Choroid plexus epithelial cell (primary cell): Measurements from ENCODE around the gene GSTM2.

Experiments
- DNase-seq: peaks from one replicate; pipeline ENCODE4 v3.0.0-alpha.2; 2010; ENCODE audit warnings: low read depth
- H3K4me3 ChIP-seq: 2 replicates; pipeline ENCODE4 v1.5.1; 2011; ENCODE audit warnings: low read depth, mild to moderate bottlenecking, control low read depth, low read length, moderate library complexity
- TF ChIP-seq, protein P1 (sequence below): conservative IDR thresholded peaks from 2 replicates; pipeline ENCODE4 v1.5.1; 2011; ENCODE audit warnings: low read depth, mild to moderate bottlenecking, control low read depth, inconsistent platforms, low read length, moderate library complexity

GSTM2 gene

DNA sequence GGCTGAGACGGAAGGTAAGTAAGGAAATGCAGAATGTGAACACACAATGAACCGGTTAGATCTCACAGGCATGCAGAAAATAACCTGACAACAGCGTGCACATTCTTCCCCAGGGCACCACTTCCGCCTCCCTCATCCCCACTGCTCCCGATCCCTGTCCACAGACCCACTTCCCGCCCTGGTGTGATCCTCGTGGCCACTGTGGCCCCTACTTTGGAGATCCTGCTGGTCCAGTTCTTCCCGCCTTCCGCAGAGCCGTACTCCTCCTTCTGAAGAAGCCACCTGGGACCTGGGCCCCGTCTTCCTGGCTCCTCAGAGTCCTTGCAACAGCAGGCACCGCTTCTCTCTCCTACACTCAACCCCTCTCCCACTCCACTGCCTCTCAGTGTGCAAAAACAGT lies 13.3 kb upstream of the GSTM2 start:
- no peak for DNase-seq
- TF ChIP-seq, protein P1, sequence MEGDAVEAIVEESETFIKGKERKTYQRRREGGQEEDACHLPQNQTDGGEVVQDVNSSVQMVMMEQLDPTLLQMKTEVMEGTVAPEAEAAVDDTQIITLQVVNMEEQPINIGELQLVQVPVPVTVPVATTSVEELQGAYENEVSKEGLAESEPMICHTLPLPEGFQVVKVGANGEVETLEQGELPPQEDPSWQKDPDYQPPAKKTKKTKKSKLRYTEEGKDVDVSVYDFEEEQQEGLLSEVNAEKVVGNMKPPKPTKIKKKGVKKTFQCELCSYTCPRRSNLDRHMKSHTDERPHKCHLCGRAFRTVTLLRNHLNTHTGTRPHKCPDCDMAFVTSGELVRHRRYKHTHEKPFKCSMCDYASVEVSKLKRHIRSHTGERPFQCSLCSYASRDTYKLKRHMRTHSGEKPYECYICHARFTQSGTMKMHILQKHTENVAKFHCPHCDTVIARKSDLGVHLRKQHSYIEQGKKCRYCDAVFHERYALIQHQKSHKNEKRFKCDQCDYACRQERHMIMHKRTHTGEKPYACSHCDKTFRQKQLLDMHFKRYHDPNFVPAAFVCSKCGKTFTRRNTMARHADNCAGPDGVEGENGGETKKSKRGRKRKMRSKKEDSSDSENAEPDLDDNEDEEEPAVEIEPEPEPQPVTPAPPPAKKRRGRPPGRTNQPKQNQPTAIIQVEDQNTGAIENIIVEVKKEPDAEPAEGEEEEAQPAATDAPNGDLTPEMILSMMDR, result no peak
- H3K4me3 ChIP-seq, result no peak overlapping the region

DNA sequence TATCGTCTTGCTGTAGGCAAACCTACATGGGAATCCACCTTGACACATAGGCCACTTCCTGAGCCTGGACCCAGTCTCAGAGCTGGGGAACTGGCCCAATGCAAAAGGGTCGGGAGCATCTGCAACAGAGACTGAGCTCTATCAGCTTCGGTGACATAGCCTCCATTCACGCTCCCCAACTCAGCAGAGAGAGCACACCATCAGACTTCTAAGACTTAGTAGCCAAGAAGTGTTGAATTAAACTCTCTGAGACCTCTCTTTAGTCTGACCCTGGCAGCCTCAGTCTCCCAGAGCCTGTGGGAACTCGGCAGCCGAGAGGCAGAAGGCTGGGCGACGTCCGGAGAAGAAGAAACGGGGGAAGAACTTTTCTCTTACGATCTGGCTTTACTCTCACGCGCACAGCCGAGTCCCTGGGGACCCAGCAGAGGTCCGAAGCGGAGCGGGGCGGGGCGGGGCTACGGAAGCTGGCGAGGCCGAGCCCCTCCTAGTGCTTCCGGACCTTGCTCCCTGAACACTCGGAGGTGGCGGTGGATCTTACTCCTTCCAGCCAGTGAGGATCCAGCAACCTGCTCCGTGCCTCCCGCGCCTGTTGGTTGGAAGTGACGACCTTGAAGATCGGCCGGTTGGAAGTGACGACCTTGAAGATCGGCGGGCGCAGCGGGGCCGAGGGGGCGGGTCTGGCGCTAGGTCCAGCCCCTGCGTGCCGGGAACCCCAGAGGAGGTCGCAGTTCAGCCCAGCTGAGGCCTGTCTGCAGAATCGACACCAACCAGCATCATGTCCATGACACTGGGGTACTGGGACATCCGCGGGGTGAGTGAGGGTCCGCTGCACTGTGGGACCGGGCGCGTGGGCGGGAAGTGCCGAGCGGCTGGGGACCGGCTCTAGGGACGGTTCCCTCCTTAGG lies 12.0 kb upstream of the GSTM2 start, which contains the start of gene GSTM4:
Gene GSTM4, plus strand, starts transcription at position 485 of the 905 bp plus-strand sequence. Its CDS starts 291 bp downstream, at position 776.
- TF ChIP-seq, protein P1, result peak; percentile 23
- peak within 1 kb of the TSS; percentile 82 for H3K4me3 ChIP-seq
- DNase-seq, result peak; percentile 76

DNA sequence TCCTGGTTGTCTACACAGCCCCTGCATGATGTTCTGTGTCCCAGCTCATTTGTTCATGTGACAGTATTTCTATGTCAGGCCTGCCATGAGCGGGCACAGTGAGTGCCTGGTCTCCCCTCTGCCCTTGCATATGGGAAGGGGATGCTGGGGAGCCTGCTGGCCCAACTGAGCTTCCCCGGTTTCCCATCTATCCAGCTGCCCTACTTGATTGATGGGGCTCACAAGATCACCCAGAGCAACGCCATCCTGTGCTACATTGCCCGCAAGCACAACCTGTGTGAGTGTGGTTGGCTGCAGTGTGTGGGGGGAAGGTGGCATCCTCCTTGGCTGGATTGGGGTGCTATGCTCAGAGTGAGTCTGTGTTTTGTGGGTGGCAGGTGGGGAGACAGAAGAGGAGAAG lies 10.5 kb upstream of the GSTM2 start:
- TF ChIP-seq, protein P1, result no peak
- no peak for DNase-seq

DNA sequence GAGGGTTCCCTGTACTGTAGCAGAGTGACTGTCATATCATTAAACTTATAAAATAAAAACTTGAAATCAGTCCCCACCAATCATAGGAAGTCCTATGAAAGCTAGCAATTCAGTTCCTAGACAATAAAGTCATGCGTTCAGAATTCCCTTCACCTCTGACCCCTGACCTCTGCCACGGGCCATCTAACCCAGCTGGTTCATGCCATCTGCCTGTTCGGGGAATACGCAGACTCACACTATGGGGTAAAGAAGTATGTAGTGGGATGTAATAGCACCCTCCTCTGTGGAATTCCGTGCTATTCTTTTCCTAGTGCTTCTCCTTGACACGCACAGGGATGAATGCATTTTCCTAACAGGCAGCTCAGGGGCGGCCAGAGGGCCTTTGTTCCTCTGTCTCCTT lies 9.9 kb upstream of the GSTM2 start:
- TF ChIP-seq, protein P1, result no peak
- no peak overlapping the region for H3K4me3 ChIP-seq
- DNase-seq, result no peak

More for the DNA sequence above, 10.5 kb upstream of the GSTM2 start:
- H3K4me3 ChIP-seq, result no peak overlapping the region

DNA sequence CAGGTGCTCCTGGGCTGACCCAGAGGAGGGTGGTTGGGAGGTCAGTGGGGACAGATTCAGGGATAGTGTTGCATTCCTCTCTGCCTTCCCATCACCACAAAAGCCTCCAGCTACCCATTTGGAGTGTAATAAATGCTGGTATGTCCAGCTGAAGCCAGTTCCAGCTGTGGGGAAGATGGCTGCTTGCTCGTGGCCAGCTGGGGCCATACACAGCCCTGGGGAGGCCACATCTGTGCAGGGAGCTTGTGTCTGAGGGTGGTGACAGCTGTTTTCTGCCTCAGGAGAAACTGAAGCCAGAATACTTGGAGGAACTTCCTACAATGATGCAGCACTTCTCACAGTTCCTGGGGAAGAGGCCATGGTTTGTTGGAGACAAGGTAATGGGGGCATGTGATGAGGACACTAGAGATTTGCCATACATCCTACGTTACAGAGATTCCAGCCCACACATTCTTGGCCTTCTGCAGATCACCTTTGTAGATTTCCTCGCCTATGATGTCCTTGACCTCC lies 9.3 kb upstream of the GSTM2 start:
- no peak for DNase-seq
- TF ChIP-seq, protein P1, result no peak
- H3K4me3 ChIP-seq, result no peak overlapping the region

DNA sequence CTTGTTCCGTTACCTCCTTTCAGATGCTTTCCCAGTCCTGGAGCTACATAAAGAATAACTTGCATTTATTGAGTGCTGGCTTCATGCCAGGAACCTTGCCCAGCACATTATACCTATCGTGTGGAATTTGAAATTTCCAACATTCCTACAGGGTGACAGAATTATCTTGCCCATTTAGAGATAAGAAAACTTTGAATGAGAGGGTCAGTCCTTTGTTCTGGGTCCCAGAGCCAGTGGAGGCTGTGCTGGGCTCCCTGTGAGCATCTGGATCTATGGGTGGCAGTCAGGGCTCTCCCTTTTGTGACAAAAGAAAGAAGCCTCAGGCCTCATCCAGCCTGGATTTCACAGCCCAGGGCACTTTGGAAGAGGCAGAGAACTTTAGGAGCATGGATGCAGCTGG lies 8.7 kb upstream of the GSTM2 start:
- DNase-seq, result no peak
- no peak overlapping the region for H3K4me3 ChIP-seq
- TF ChIP-seq, protein P1, result no peak
